GM19463 (cell line): Measurements from ENCODE around the gene SAMD10.

ENCODE experiments used
- ATAC-seq: cut with Tn5 transposase; IDR thresholded peaks from one replicate; pipeline ENCODE4 v1.9.1; 2021; ENCODE audit warnings: mild to moderate bottlenecking, moderate library complexity; ENCODE audit not compliant: unreplicated experiment

SAMD10 gene

GRCh38 chr20:63957690-63958441 is 21.6 kb downstream of the SAMD10 start:
- no peak for ATAC-seq

DNA sequence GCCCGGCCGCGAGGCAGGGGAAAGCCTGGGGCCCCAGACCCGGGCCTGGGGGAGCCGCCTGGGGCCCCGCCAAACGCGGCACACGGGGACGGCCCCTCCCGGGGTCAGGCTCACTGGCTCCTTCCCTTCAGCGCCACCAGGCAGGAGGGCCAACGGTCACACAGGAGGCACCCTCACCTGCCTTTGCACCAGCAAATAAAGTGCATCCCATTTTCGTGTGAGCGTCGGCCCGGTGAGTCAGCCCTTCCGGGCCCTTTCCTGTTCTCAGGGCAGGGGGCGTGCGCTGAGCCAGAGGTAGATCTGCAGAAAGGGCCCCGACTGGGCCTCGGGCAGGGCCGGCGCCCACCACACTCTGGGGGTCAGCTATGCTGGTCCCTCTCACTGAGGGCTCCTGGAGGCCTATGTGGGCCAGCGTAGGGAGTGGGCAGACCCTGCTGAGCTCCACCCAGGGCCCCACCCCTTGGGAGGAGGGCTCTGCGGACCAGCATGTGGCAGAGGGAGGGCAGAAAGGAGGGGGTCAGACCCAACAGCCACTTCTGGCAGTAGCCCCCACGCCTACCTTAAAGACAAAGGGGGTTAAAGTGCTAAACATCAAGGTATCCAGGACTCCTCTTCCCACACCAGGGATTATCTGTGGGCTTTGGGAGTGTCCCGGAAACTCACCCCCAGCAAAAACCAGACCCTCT is 22.3 kb downstream of the SAMD10 start:
- no peak for ATAC-seq

GRCh38 chr20:63956664-63957003 is 22.8 kb downstream of the SAMD10 start:
- no peak for ATAC-seq

GRCh38 chr20:63955827-63956663 is 23.4 kb downstream of the SAMD10 start, which contains the start of gene UCKL1:
UCKL1 (minus strand) TSS chr20:63956416; CDS start chr20:63956372, 44 bp downstream.
- ATAC-seq: peak; percentile 73

DNA sequence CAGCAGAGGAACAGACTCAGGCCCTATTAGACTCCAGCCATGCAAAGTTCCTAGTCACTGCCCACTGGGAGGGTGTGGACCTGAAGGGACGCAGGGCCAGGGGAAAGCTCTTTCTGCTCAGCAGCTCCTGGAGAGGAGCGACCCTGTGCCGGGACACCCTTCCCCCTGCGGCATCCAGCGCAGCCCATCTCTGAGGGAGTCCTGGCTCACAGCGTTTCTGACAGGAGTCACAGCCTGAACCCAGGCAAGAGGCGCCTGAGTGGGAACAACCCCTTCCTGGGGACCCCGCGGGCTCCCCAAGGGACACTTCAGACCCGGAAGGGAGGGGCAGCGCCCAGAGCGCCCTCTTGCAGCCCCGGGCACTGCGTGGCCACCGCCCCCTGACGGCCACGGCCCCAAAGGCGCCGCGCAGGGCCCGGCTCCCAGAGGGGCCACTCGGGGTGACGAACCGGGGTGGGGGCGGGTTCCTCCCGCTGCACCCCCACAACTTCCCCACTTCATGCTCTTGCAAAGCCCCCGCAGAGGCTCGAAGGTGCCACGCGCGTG is 24.1 kb downstream of the SAMD10 start:
- ATAC-seq: peak; percentile 16

- no peak for ATAC-seq
Measured at GRCh38 chr20:63953764-63954429, 25.5 kb downstream of the SAMD10 start.

DNA sequence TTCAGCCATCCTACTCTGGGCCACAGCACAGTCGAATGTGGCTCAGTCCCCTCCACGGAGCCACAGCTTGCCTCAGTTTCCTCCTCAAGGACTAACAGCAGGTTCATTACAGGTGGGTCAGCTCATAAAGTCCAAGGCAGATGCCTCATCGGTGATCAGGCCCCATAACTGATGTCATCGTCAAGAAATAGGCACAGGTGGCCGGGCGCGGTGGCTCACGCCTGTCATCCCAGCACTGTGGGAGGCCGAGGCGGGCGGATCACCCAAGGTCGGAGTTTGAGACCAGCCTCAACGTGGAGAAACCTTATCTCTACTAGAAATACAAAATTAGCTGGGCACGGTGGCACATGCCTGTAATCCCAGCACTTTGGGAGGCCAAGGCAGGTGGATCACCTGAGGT is 26.7 kb downstream of the SAMD10 start:
- ATAC-seq: no peak

- ATAC-seq: no peak
Measured at GRCh38 chr20:63952210-63952535, 27.3 kb downstream of the SAMD10 start.

DNA sequence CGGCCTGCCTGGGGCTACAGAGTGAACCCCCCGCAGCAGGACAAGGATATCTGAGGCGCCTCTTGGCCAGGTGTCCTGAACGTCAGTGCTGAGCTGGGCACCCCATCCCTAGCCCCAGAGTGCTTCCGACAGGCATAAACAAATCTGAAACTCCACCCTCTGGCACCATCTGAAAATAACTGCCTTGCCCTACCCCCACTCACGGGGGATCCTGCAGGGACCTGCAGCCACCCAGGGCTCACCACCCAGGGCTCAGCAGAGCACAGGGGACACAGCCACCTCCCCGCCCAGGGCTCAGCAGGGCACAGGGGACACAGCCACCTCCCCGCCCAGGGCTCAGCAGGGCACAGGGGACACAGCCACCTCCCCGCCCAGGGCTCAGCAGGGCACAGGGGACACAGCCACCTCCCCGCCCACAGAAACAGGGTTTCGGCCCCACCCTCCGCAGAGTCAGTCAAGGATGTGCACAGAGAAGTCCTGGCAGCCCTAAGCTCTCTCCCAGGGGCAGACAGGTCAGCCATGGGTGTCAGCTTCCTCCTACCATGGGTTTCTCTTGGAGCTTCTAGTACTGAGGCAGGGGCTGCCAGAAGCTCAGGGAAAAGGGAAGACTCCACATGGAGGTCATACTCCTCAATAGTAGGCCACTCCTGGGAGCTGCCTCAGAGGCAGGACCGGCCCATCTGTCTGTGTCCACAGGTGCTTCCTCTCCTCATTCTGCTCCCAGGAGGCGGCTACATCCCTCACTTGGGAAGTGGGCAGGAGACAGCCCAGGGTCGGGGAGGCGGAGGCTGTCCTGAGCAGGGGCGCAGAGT is 27.8 kb downstream of the SAMD10 start:
- no peak for ATAC-seq

- no peak for ATAC-seq
Measured at GRCh38 chr20:63950701-63951397, 28.6 kb downstream of the SAMD10 start.

GRCh38 chr20:63947638-63948456 is 31.6 kb downstream of the SAMD10 start:
- ATAC-seq: no peak

DNA sequence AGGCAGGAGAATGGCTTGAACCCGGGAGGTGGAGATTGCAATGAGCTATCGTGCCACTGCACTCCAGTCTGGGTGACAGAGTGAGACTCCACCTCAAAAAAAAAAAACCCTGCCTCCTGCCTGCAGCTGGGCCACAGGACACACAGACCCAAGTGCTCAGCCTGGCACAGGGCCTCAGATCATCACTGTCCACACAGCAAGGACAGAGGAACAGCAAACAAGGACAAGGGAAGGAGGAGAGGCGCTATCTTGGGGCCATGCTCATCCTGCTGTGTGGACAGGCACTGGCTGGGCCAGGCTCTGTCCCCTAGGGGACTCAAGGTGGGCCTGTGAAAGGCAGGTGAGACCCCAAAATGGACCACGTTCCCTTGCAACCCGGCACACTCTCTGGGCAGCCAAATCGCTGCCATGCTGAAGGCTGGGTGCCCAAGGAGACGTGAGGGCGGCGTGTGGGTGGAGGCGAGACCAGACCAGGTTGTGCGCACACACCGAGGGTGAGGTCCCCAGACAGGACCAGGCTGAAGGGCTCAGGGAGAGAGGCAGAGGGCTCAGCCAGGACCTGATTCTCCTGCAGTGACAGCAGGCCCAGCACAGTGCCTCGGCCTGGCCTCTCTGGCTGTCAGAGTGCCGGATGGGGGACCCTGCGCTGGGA is 32.3 kb downstream of the SAMD10 start:
- ATAC-seq: no peak

DNA sequence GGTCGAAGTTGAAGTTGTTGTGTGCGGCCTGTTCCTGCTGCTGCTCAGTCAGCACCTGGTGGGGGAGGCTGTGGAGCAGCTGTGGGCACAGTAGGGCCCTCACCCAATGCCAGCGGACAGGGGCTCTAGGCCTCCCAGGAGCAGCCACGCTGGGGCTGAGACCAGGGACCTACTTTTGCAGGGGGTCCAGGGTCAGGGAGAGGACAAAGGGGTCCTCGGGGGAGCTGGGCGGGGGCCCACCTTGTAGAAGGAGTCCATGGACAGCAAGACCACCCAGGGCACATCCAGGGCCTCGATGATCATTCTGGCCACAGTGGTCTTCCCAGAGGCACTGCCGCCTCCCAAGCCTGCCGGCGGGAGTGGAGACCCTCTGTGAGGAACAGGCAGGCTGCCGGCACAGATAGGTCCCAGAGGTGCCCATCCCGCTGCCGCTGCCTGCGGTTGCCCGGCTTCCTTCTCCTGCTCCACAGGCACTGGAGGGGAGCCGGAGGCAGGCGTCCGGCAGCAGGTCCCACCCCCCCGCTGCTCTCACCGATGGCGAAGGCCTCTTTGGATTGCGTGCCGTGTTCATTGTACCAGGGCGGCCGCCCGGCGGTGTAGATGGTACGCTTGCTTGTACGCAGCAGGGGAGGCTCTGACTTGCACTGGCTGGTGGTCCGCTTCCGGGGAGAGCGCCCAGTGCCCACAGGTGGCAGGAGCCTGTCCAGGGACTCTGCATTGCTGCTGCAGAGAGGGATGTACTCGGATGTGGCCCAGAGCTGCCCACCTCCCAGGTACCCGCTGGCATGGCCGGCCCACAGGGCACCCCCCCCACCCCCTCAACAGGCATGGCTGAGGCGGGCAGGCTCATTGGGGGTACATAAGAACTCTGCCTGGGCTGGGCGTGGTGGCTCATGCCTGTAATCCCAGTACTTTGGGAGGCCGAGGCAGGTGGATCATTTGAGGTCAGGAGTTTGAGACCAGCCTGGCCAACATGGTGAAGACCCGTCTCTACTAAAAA is 33.2 kb downstream of the SAMD10 start:
- ATAC-seq: no peak

- ATAC-seq: no peak
Measured at GRCh38 chr20:63945031-63945658, 34.3 kb downstream of the SAMD10 start.

DNA sequence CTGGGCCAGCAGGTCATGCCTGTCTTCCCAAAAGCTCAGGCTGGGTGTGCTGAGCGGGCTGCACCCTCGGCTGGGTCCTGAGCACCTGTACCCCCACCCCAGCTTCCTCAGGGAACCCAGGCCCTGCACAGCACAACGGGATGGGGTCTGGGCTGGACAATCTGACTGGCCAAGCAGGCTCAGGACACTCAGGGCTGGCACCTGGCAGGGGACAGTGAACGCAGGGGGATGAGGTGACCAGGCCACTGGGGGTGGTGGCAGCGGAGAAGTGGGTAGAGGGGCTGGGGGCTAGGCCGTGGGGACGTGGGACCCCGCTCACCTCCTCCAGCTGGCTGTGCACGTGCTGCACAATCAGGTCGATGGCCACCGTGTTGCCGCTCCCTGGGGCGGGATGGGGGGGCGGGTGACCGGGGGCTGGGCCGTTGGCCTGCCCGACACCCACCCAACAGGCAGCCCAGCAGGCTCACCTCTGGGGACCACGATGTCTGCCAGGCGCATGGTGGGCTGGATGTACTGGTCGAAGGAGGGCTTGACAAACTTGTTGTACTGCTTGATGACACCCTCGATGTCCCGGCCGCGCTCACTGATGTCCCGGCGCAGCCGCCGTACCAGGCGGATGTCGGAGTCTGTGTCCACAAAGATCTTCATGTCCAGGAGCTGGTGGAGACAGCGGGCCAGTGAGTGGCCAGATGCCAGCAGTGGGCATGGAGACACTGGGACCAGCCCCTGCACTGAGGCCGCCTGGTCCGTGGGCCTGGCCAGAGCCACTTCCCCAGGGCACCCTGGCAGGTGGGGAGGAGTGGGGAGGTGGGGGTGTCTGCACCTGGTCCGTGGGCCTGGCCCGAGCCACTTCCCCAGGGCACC is 35.1 kb downstream of the SAMD10 start:
- no peak for ATAC-seq

GRCh38 chr20:63943808-63944077 is 35.7 kb downstream of the SAMD10 start:
- ATAC-seq: no peak
